Activated CD4-positive, alpha-beta T cell treated with anti-CD3 and anti-CD28 coated beads, Interleukin-2, amount 50 U/mL, for 48 hours (primary cell): Measurements from ENCODE around the gene KCNJ16.
"Not testable (repeated sequence)": the region's sequence is repeated elsewhere in the genome, so short reads cannot be mapped to it uniquely, and the experiment has no call there.

ENCODE experiments used
- DNase-seq, 2 experiments: peaks; one replicate each; pipeline ENCODE4 v3.0.0-alpha.2; 2020

KCNJ16 gene

GRCh38 chr17:70074956-70075355 lies at the start of gene KCNJ16:
TSS of gene KCNJ16 (plus strand) at chr17:70075225. CDS start at chr17:70132088, 56,863 bp downstream.
- no peak for DNase-seq

- DNase-seq: no peak
These were observed 46.6 kb upstream of the KCNJ16 start for GRCh38 chr17:70028397-70028796.

- DNase-seq: no peak
These were observed 45.9 kb upstream of the KCNJ16 start for GRCh38 chr17:70028978-70029767.

GRCh38 chr17:70030371-70030770 lies 44.7 kb upstream of the KCNJ16 start:
- no peak for DNase-seq

GRCh38 chr17:70031341-70031740 lies 43.7 kb upstream of the KCNJ16 start:
- DNase-seq: no peak

- no peak for DNase-seq
These were observed 41.9 kb upstream of the KCNJ16 start for GRCh38 chr17:70033165-70033564.

- DNase-seq: no peak
These were observed 40.9 kb upstream of the KCNJ16 start for GRCh38 chr17:70034158-70034557.

- no peak for DNase-seq
These were observed 37.5 kb upstream of the KCNJ16 start for GRCh38 chr17:70037498-70037897.

- DNase-seq: no peak
These were observed 34.7 kb upstream of the KCNJ16 start for GRCh38 chr17:70040336-70040735.

- DNase-seq: no peak
These were observed 34.0 kb upstream of the KCNJ16 start for GRCh38 chr17:70041061-70041460.

- no peak for DNase-seq
These were observed 33.5 kb upstream of the KCNJ16 start for GRCh38 chr17:70041540-70041939.

GRCh38 chr17:70045780-70046179 lies 29.2 kb upstream of the KCNJ16 start:
- DNase-seq: not testable (repeated sequence)

- no peak for DNase-seq
These were observed 27.2 kb upstream of the KCNJ16 start for GRCh38 chr17:70047619-70048419.

- DNase-seq: no peak
These were observed 25.0 kb upstream of the KCNJ16 start for GRCh38 chr17:70049801-70050591.

- no peak for DNase-seq
These were observed 24.1 kb upstream of the KCNJ16 start for GRCh38 chr17:70050931-70051330.

- no peak for DNase-seq
These were observed 21.5 kb upstream of the KCNJ16 start for GRCh38 chr17:70053241-70054234.

GRCh38 chr17:70055000-70055399 lies 20.0 kb upstream of the KCNJ16 start:
- no peak for DNase-seq

GRCh38 chr17:70059071-70059470 lies 16.0 kb upstream of the KCNJ16 start:
- DNase-seq: no peak

- DNase-seq: no peak
These were observed 15.4 kb upstream of the KCNJ16 start for GRCh38 chr17:70059649-70060048.

GRCh38 chr17:70060415-70060814 lies 14.6 kb upstream of the KCNJ16 start:
- DNase-seq: no peak

- no peak for DNase-seq
These were observed 7.9 kb upstream of the KCNJ16 start for GRCh38 chr17:70067134-70067533.
